HG02759 (cell line): Measurements from ENCODE around the gene CEP170B.

Source experiments
- ATAC-seq: cut with Tn5 transposase; IDR thresholded peaks from one replicate; pipeline ENCODE4 v1.9.1; 2021; ENCODE audit warnings: mild to moderate bottlenecking, moderate library complexity; ENCODE audit not compliant: unreplicated experiment

The CEP170B gene

GRCh38 chr14:104866451-104867370, 1.6 kb downstream of the CEP170B start:
- ATAC-seq: no peak

- no peak for ATAC-seq
Observed at GRCh38 chr14:104867371-104868059, 2.4 kb downstream of the CEP170B start.

GRCh38 chr14:104868060-104868740, 3.1 kb downstream of the CEP170B start:
- ATAC-seq: no peak

GRCh38 chr14:104868811-104869572, 3.9 kb downstream of the CEP170B start:
- no peak for ATAC-seq

GRCh38 chr14:104869669-104870367, 4.8 kb downstream of the CEP170B start:
- no peak for ATAC-seq

GRCh38 chr14:104870368-104871144, 5.5 kb downstream of the CEP170B start:
- no peak for ATAC-seq

- ATAC-seq: no peak
Observed at GRCh38 chr14:104871145-104871655, 6.1 kb downstream of the CEP170B start.

- no peak for ATAC-seq
Observed at GRCh38 chr14:104871656-104872468, 6.8 kb downstream of the CEP170B start.

- no peak for ATAC-seq
Observed at GRCh38 chr14:104872469-104873341, 7.6 kb downstream of the CEP170B start.

- no peak for ATAC-seq
Observed at GRCh38 chr14:104873380-104874055, 8.4 kb downstream of the CEP170B start.

GRCh38 chr14:104874110-104874531, 9.1 kb downstream of the CEP170B start:
- no peak for ATAC-seq

GRCh38 chr14:104874571-104875411, 9.7 kb downstream of the CEP170B start:
- ATAC-seq: no peak

- no peak for ATAC-seq
Observed at GRCh38 chr14:104875412-104875751, 10.3 kb downstream of the CEP170B start.

GRCh38 chr14:104875811-104876210, 10.7 kb downstream of the CEP170B start:
- ATAC-seq: no peak

- ATAC-seq: no peak
Observed at GRCh38 chr14:104876251-104876699, 11.2 kb downstream of the CEP170B start.
